Neural cell (in vitro differentiated cells): ENCODE measurements around the gene MT4. TPM values are rescaled to one million over a fixed set of nuclear protein-coding genes. Genes with fewer than 3 reads are reported as not detected.

Experiments
- H2AFZ ChIP-seq: fragments of 200-600, 300-800 bp; sonication (generic), shearing (Covaris generic); 2 replicates; pipeline ENCODE4 v1.6.0; 2014; ENCODE audit warnings: low read depth, mild to moderate bottlenecking, antibody characterized with exemption, low read length, moderate library complexity
- H3F3A ChIP-seq: fragments of 200-600 bp; shearing (Covaris generic); 2 replicates; pipeline ENCODE4 v1.6.1; 2016; ENCODE audit warnings: mild to moderate bottlenecking, moderate library complexity, mixed read lengths, antibody characterized with exemption, low read length; ENCODE audit not compliant: insufficient read depth, poor library complexity, severe bottlenecking
- H3K27ac ChIP-seq: fragments of 200-600, 300-800 bp; sonication (generic), shearing (Covaris generic); 2 replicates; pipeline ENCODE4 v1.5.1; 2014; ENCODE audit warnings: mild to moderate bottlenecking, low read length, moderate library complexity
- H3K27me3 ChIP-seq: fragments of 300-800, 200-600 bp; sonication (generic), shearing (Covaris generic); 2 replicates; pipeline ENCODE4 v1.6.0; 2014; ENCODE audit warnings: mild to moderate bottlenecking, low read depth, low read length, moderate library complexity; ENCODE audit not compliant: insufficient read depth
- H3K36me3 ChIP-seq: fragments of 300-800, 200-600 bp; sonication (generic), shearing (Covaris generic); 2 replicates; pipeline ENCODE4 v1.5.1; 2014; ENCODE audit warnings: mild to moderate bottlenecking, antibody characterized with exemption, low read length, moderate library complexity; ENCODE audit not compliant: insufficient read depth
- H3K4me2 ChIP-seq: fragments of 300-800, 200-600 bp; sonication (generic), shearing (Covaris generic); 2 replicates; pipeline ENCODE4 v1.6.0; 2014; ENCODE audit warnings: mild to moderate bottlenecking, low read length
- H3K4me3 ChIP-seq: fragments of 300-800, 200-600 bp; sonication (generic), shearing (Covaris generic); 2 replicates; pipeline ENCODE4 v1.5.1; 2014; ENCODE audit warnings: mild to moderate bottlenecking, low read length, moderate library complexity
- H3K79me2 ChIP-seq: fragments of 200-600 bp; shearing (Covaris generic); replicated peaks from 2 replicates; pipeline ENCODE4 v1.6.0; 2014; ENCODE audit warnings: mild to moderate bottlenecking, low read length, moderate library complexity; ENCODE audit not compliant: insufficient read depth
- H3K9ac ChIP-seq: fragments of 300-800, 200-600 bp; sonication (generic), shearing (Covaris generic); 2 replicates; pipeline ENCODE4 v1.6.1; 2016; ENCODE audit warnings: mild to moderate bottlenecking, low read length, mixed read lengths
- H3K9me2 ChIP-seq: fragments of 200-600 bp; shearing (Covaris generic); 2 replicates; pipeline ENCODE4 v1.6.1; 2016; ENCODE audit warnings: mild to moderate bottlenecking, low read length, mixed read lengths; ENCODE audit not compliant: insufficient read depth
- H3K9me3 ChIP-seq: fragments of 200-600, 300-800 bp; sonication (generic), shearing (Covaris generic); 2 replicates; pipeline ENCODE4 v1.6.1; 2016; ENCODE audit warnings: mild to moderate bottlenecking, mixed run types, low read length, moderate library complexity, mixed read lengths
- H4K20me1 ChIP-seq: fragments of 200-600 bp; shearing (Covaris generic); 2 replicates; pipeline ENCODE4 v1.6.1; 2016; ENCODE audit warnings: mild to moderate bottlenecking, mixed run types; ENCODE audit not compliant: insufficient read depth
- CTCF ChIP-seq: fragments of 450-650 bp; IDR thresholded peaks from 2 replicates; pipeline ENCODE4 v1.5.1; 2014; ENCODE audit warnings: antibody characterized with exemption, mild to moderate bottlenecking, moderate library complexity; ENCODE audit not compliant: poor library complexity, severe bottlenecking
- EP300 ChIP-seq: fragments of 450-650 bp; conservative IDR thresholded peaks from 2 replicates; pipeline ENCODE4 v1.6.1; 2014; ENCODE audit warnings: antibody characterized with exemption, mild to moderate bottlenecking, moderate library complexity; ENCODE audit not compliant: poor library complexity, severe bottlenecking
- EZH2 ChIP-seq: fragments of 200-600, 300-800 bp; shearing (Covaris generic), sonication (generic); IDR thresholded peaks from 2 replicates; pipeline ENCODE4 v1.6.1; 2014; ENCODE audit warnings: antibody characterized with exemption, low read length, borderline replicate concordance, mild to moderate bottlenecking; ENCODE audit not compliant: insufficient read depth, poor library complexity, severe bottlenecking
- MXI1 ChIP-seq: fragments of 450-650 bp; conservative IDR thresholded peaks from 2 replicates; pipeline ENCODE4 v1.6.1; 2014; ENCODE audit warnings: antibody characterized with exemption, mild to moderate bottlenecking; ENCODE audit not compliant: poor library complexity, severe bottlenecking
- POLR2AphosphoS5 ChIP-seq: IDR thresholded peaks from 2 replicates; pipeline ENCODE4 v1.6.1; 2012
- RAD21 ChIP-seq: fragments of 450-650 bp; conservative IDR thresholded peaks from 2 replicates; pipeline ENCODE4 v1.6.1; 2014; ENCODE audit warnings: antibody characterized with exemption, mild to moderate bottlenecking, moderate library complexity
- REST ChIP-seq: IDR thresholded peaks from 2 replicates; pipeline ENCODE4 v1.6.1; 2012; ENCODE audit warnings: borderline replicate concordance
- SMC3 ChIP-seq: fragments of 450-650 bp; conservative IDR thresholded peaks from 2 replicates; pipeline ENCODE4 v1.6.1; 2014; ENCODE audit warnings: antibody characterized with exemption, mild to moderate bottlenecking, moderate library complexity; ENCODE audit not compliant: poor library complexity
- TAF1 ChIP-seq: IDR thresholded peaks from 2 replicates; pipeline ENCODE4 v1.6.1; 2012; ENCODE audit warnings: low read depth
- polyA plus RNA-seq: library from polyadenylated mRNA; depleted of rRNA; stranded (reverse); fragments of >200 nt; gene quantifications from 2 replicates; pipeline ENCODE4 v1.2.3, GENCODE V29; 2014

Gene MT4
- polyA plus RNA-seq, 1 donor from 2014 or later, result not detected

- Histone ChIP-seq H3K9me3 (no peaks in the 10 kb centered on the region), H3K27ac (no peak overlapping the region), H4K20me1 (no peaks in the 10 kb centered on the region), H3K9me2 (no peaks in the 10 kb centered on the region), H2AFZ (no peak overlapping the region), H3K4me2 (no peak overlapping the region), H3K79me2 (no peaks in the 10 kb centered on the region), H3K27me3 (peaks cover 45% of the 10 kb centered on the region), H3K36me3 (no peaks in the 10 kb centered on the region), H3F3A (no peaks in the 10 kb centered on the region), H3K9ac (no peak overlapping the region), H3K4me3 (no peak overlapping the region)
- TF ChIP-seq REST (no peak), CTCF (no peak), POLR2AphosphoS5 (no peak), MXI1 (no peak), SMC3 (no peak), TAF1 (no peak)
Observed at GRCh38 chr16:56606071-56606475, 41.2 kb downstream of the MT4 start.

DNA sequence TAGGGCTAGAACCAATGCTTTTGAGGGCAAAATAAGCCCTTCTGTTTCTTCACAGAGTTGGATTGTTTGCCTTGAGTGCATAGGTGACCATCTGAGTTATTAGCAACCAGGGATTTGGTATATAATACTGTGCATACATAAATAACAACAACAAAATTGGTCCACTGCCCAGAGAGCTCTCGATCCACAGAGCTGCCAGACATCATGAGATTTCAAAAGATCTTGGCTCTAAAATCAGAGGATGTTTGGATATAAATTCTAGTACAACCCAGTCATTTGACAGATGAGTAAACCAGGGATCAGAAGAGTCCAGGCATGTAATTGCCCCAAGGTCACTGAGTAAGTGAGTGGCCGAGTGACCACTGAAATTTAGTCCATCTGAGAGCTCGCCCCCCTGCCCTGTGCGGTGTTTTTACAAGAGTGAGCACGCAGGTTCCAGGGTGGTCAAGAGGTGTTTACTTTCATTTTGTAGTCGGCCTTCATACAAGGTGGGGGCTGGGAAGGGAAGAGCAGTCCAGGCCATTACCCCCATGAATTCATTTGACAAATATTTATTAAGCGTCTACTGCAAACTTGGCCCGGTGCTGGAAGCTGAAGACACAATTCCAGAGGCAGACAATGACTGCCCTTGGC, 41.7 kb downstream of the MT4 start:
- Histone ChIP-seq H3K9ac (no peak overlapping the region), H3K27ac (no peak overlapping the region), H3K79me2 (no peaks in the 10 kb centered on the region), H3K9me2 (no peaks in the 10 kb centered on the region), H4K20me1 (no peaks in the 10 kb centered on the region), H3K36me3 (no peaks in the 10 kb centered on the region), H3K27me3 (peaks cover 50% of the 10 kb centered on the region), H3K4me2 (no peak overlapping the region), H3K4me3 (no peak overlapping the region), H3F3A (no peaks in the 10 kb centered on the region), H2AFZ (no peak overlapping the region), H3K9me3 (no peaks in the 10 kb centered on the region)
- TF ChIP-seq POLR2AphosphoS5, result no peak
- no peak for TF ChIP-seq EP300
- no peak for TF ChIP-seq SMC3
- no peak for TF ChIP-seq MXI1
- TF ChIP-seq RAD21, result no peak
- TF ChIP-seq EZH2, result no peak
- no peak for TF ChIP-seq TAF1
- no peak for TF ChIP-seq CTCF
- TF ChIP-seq REST, result no peak
